Right lobe of liver (tissue), 6 donors: Measurements from ENCODE around the gene UNC5C. TPM values are rescaled to one million over a fixed set of nuclear protein-coding genes. Genes with fewer than 3 reads are reported as not detected.

Source experiments
- ATAC-seq, 4 donors: fragments of 200-7000 bp; cut with Tn5 transposase; one replicate each; pipeline ENCODE4 v1.9.1; 2020; ENCODE audit warnings: mild to moderate bottlenecking in 4 of 4, moderate library complexity in 4 of 4
- DNase-seq, 3 donors: peaks; one replicate each; pipeline ENCODE4 v3.0.0-alpha.2; 2020
- H3K27ac ChIP-seq, 3 donors: fragments of 200-600 bp; one replicate each; pipeline ENCODE4 v1.8.0; 2022
- H3K27me3 ChIP-seq, 2 donors: fragments of 200-600 bp; one replicate each; pipeline ENCODE4 v1.8.0; 2022
- H3K36me3 ChIP-seq, 4 donors: fragments of 200-600 bp; sonication (generic) in 1 of 4; one replicate each; pipeline versions ENCODE4 v1.5.1 to v1.8.0; 2017 to 2022; ENCODE audit warnings: control low read depth in 1 of 4
- H3K4me1 ChIP-seq, 4 donors: fragments of 200-600 bp; sonication (generic) in 1 of 4; one replicate each; pipeline versions ENCODE4 v1.5.1 to v1.8.0; 2017 to 2022; ENCODE audit warnings: control low read depth in 1 of 4
- H3K4me3 ChIP-seq, 3 donors: fragments of 200-600 bp; one replicate each; pipeline ENCODE4 v1.8.0; 2022
- H3K9me3 ChIP-seq, 4 donors: fragments of 200-600 bp; sonication (generic) in 1 of 4; one replicate each; pipeline versions ENCODE4 v1.5.1 to v1.8.0; 2017 to 2022; ENCODE audit warnings: control low read depth in 1 of 4
- POLR2A ChIP-seq: fragments of 450-650 bp; IDR thresholded peaks from one replicate; pipeline ENCODE4 v1.6.1; 2017; ENCODE audit warnings: antibody characterized with exemption, mild to moderate bottlenecking
- WGBS: methylation state at CpG from one replicate; pipeline ENCODE4 v1.1.6; 2018; ENCODE audit warnings: low coverage, low lambda C conversion rate; ENCODE audit not compliant: insufficient coverage; ENCODE audit errors: missing lambda C conversion rate; 5-methylcytosine and 5-hydroxymethylcytosine counted together
- intact Hi-C, 2 donors: fragments of 100-400 bp; cut with DNase I; formaldehyde crosslinking; loops; one replicate each; pipeline versions ENCODE4 v1.11.2 to v1.14.1; 2022
- total RNA-seq, 6 experiments: library from RNA; depleted of rRNA in 2 of 6; stranded (reverse); fragments of >200 nt in 2 of 6; fragmentation: NEBNext Ultra II Directional in 3 of 6; extraction: Animal tissue kit (Norgen Biotek cat#: 25700) in 3 of 6; gene quantifications; one replicate each; pipeline versions ENCODE4 v1.1.0 to v1.2.4, GENCODE V29; 2016 to 2023
- TF ChIP-seq, protein P1 (sequence below), 4 donors: fragments of 200-600 bp in 3 of 4; fragments of 450-650 bp in 1 of 4; IDR thresholded peaks; one replicate each; pipeline versions ENCODE4 v1.5.1 to v1.8.0; 2016 to 2022; ENCODE audit warnings: antibody characterized with exemption in 4 of 4, mild to moderate bottlenecking in 2 of 4
- donor health status: DM: no; HTN: yes; CAD: no.
- donor health status: DM: no; HTN: no; CAD: no.
- donor health status: DM: no; HTN: no; CAD: no.
- donor health status: DM: no; HTN: yes; CAD: no.
- donor health status: DM: no; HTN: yes; CAD: no.

UNC5C gene
- total RNA-seq, 6 experiments from 2014 or later: 0.50 to 0.71 (median 0.63) TPM

DNA sequence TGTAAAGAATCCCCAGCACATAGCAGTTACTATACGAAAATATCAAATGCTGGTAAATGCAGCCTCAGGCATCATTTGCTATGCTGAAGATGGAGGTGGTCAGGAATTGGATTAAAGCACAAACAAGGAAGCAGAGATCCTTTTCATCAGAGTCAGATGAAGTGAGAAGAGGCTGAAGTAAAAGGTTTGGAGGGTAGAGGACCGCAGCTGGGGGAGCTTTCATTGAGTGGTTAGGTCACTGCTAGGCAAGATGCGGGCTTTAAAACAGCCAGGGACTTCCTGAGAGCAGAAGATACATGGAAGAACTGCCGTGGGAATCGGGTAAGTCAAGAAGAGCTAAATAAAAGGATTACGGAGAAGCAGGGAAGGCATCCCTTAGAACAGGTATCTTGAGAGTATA lies 351.4 kb downstream of the UNC5C start:
- TF ChIP-seq POLR2A: no peak
- TF ChIP-seq, protein P1, sequence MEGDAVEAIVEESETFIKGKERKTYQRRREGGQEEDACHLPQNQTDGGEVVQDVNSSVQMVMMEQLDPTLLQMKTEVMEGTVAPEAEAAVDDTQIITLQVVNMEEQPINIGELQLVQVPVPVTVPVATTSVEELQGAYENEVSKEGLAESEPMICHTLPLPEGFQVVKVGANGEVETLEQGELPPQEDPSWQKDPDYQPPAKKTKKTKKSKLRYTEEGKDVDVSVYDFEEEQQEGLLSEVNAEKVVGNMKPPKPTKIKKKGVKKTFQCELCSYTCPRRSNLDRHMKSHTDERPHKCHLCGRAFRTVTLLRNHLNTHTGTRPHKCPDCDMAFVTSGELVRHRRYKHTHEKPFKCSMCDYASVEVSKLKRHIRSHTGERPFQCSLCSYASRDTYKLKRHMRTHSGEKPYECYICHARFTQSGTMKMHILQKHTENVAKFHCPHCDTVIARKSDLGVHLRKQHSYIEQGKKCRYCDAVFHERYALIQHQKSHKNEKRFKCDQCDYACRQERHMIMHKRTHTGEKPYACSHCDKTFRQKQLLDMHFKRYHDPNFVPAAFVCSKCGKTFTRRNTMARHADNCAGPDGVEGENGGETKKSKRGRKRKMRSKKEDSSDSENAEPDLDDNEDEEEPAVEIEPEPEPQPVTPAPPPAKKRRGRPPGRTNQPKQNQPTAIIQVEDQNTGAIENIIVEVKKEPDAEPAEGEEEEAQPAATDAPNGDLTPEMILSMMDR (IDR thresholded peaks at IDR 0.05): no peak
- 74% methylated on average over 5 of the region's 6 CpGs for WGBS
- DNase-seq: no peak

DNA sequence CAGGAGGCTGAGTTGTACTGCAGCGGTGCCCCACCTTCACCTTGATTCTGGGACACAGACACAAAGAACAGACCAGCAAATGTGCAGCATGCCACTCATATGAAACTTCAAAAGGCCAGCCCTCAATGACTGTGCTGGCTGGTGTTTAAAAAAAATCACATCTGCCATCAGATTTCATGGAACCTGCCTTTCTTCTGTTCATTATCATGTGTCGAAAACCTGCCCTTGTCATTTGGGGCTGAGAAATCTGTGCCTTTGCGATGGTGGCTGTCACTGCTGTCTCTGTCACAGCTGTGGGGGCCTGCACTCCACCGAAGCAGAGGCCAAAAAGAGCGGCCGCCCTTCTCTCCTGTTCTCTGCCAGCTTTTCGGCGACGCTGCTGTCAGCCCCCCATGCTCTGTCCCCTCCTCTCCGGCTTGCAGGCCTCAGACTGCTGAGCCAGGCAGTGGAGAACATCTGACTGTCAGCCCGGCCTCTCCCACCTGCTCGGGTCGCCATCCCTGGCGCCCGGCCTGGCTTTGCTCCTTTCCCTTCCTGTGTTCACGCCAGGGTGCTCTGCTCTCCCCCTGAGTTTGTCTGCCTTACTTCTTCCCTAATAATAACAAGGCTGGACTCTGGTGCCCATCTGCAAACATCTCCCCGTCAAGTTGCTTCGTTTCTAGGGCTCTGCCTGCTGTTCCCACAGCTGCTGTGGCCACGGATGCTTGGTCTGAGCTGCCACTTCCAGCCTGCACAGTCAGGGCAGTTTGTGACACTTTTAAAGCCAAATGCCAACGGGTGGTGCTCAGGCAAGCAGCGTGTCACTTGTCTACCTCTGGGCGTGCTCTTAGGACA lies 355.2 kb downstream of the UNC5C start:
- Histone ChIP-seq H3K4me1 (no peaks in the 10 kb centered on the region), H3K36me3 (no peaks in the 10 kb centered on the region), H3K4me3 (no peak overlapping the region), H3K27me3 (no peaks in the 10 kb centered on the region), H3K9me3 (no peaks in the 10 kb centered on the region), H3K27ac (no peak overlapping the region)
- intact Hi-C loops: no loop called here
- DNase-seq (no peak), ATAC-seq (peak in 1 of 4 donors; percentile 18)
- TF ChIP-seq POLR2A: no peak
- TF ChIP-seq, protein P1 (IDR thresholded peaks at IDR 0.05): no peak
- WGBS: 66% methylated on average over 18 of the region's 22 CpGs

More for the DNA sequence above, 351.4 kb downstream of the UNC5C start:
- Histone ChIP-seq H3K36me3 (no peaks in the 10 kb centered on the region), H3K27ac (no peak overlapping the region), H3K4me3 (no peak overlapping the region), H3K9me3 (no peaks in the 10 kb centered on the region), H3K4me1 (no peaks in the 10 kb centered on the region), H3K27me3 (no peaks in the 10 kb centered on the region)
- intact Hi-C loops: no loop called here
- ATAC-seq: no peak

DNA sequence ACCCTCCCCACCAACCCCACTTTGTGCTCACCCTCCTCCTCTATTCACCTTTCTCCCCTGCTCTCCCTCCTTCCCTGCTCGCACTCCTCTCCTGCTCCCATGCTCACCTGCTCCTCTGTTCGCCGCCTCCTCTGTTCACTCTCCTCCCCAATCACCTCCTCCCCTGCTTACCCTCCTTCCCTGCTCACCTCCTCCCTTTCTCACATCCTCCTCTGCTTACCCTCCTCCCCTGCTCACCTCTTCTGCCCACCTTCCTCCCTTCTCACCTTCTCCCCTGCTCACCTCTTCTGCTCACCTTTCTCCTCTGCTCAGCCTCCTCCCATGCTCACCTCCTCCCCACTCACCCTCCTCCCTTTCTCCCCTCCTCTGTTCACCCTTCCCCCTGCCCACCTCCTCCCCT lies 357.2 kb downstream of the UNC5C start:
- DNase-seq (no peak), ATAC-seq (peak in 1 of 4 donors; percentile 29)
- intact Hi-C loops: no loop called here
- WGBS: 93% methylated on average over 3 of the region's 3 CpGs
- Histone ChIP-seq H3K27me3 (no peaks in the 10 kb centered on the region), H3K9me3 (no peaks in the 10 kb centered on the region), H3K4me3 (no peak overlapping the region), H3K36me3 (no peaks in the 10 kb centered on the region), H3K27ac (no peak overlapping the region), H3K4me1 (no peaks in the 10 kb centered on the region)
- TF ChIP-seq POLR2A: no peak
- TF ChIP-seq, protein P1 (IDR thresholded peaks at IDR 0.05): no peak

DNA sequence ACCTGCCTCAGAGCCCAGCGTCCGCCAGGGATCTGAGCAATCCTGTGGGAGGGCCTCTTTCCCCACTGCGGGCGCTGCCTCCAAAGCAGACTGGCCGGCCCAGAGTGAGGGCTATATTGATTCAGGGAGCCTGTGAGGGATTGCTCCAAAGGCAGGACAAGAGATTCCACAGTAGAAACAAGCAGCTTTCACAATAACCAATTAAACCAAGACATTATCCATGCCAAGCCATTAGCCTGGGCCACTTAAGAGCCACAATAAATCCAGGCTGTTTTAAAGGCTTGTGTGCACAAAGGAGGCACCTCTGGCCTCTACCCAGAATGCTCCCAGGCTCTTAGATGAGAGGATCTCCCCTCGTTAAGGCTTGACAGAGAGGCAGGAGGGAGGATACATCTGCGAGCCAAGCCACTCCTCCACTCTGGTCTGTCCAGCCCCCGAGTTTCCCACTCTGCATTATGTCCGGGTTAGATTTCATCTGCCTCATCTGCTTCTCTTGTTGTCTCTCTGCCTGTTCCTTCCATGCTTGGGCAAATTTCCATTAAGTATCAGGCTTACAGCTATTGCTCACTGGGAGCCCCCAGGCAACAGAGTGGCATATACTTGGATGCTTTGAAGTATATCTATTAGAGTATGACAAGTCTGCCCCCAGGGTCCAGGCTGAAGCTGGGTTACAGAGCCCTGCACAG lies 357.9 kb downstream of the UNC5C start:
- H3K4me3 ChIP-seq: no peak overlapping the region
- WGBS: 60% methylated on average over 1 of the region's 9 CpGs
- DNase-seq (no peak), ATAC-seq (no peak)
- no peak for TF ChIP-seq POLR2A
- TF ChIP-seq, protein P1 (IDR thresholded peaks at IDR 0.05): no peak
- H3K9me3 ChIP-seq: no peaks in the 10 kb centered on the region
- H3K27me3 ChIP-seq: no peaks in the 10 kb centered on the region
- no peaks in the 10 kb centered on the region for H3K4me1 ChIP-seq
- intact Hi-C loops: no loop called here
- no peak overlapping the region for H3K27ac ChIP-seq
- H3K36me3 ChIP-seq: no peaks in the 10 kb centered on the region
